NK-92 treated with Interleukin-12 subunit alpha and Interleukin-12 subunit beta, amount 100 ng/mL, for 24 hours (cell line): ENCODE results near the gene SLC1A7.

Source experiments
- DNase-seq: peaks from one replicate; lab custom pipeline; 2025; lab: John Stamatoyannopoulos, UW

SLC1A7 gene

DNA sequence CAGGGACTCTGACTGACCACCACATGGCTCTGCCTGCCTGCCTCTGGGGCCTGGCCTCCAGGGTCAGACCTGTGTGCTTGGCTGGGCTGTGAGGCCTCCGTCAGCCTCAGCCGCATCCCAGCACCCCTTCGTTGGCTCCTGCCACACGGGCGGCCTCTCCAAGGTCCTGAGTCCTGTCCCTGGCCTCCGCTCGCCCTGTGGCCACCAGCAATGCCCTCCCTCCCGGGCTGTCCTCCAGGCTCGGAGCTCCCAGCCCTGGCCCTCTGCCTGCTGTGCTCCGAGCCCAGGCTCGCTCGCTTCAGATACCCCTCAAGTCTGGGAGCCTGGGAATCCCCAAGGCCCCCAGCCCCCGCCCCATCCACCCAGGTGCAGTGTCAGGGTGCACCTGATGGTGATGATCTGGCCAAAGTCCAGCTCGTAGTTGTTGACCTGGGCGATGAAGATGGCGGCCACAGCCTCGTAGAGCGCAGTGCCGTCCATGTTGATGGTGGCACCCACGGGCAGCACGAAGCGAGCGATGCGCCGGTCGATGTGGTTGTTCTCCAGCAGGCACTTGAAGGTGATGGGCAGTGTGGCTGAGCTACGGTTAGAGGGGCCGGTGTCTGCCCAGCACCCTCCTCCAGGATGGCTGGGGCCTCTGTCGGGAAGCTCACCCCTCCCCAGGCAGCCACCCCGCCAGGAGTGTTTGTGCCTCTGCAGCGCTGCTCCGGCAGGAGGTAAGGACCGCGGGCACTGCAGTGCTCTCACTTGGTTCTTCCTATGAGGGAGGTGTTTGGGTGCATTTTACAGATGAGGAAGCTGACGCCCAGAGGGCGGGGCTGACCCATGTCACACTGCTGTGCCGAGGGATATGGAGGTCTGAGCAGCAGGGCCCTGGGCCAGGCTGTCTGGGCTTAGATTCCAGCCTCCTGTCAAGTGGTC is 52.0 kb downstream of the SLC1A7 start:
- no peak for DNase-seq

DNA sequence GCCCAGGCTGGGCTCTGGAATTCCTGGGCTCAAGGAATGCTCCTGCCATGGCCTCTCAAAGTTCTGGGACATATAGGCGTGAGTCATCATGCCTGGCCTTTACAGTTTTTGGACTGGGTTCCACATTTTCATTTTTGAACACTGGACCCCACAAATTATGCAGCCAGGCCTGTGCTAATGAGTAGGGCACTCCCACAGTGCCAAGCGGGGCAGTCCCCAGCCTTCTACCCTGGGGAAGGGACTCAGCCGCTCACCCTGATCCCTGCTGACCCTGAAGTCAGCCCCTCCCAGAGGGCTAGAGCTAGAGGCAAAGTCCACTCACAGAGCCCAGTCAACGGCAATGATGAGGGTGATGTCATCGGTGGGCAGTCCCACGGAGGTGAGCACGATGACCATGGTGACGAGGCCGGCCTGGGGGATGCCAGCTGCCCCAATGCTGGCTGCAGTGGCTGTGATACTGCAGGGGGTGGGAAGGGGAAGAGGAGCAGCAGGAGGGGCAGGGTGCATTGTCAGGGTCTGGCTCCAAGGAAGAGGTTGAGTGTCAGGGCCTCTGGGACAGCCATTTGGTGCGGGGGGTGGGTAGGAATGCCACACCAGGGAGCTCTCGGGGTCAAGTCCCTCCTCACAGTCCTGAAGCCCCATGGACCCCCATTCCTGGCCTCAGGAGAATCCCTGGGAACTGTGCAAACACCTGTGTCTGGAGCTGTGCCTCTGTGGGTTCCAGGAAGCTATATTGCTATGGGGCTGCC is 52.8 kb downstream of the SLC1A7 start:
- no peak for DNase-seq

DNA sequence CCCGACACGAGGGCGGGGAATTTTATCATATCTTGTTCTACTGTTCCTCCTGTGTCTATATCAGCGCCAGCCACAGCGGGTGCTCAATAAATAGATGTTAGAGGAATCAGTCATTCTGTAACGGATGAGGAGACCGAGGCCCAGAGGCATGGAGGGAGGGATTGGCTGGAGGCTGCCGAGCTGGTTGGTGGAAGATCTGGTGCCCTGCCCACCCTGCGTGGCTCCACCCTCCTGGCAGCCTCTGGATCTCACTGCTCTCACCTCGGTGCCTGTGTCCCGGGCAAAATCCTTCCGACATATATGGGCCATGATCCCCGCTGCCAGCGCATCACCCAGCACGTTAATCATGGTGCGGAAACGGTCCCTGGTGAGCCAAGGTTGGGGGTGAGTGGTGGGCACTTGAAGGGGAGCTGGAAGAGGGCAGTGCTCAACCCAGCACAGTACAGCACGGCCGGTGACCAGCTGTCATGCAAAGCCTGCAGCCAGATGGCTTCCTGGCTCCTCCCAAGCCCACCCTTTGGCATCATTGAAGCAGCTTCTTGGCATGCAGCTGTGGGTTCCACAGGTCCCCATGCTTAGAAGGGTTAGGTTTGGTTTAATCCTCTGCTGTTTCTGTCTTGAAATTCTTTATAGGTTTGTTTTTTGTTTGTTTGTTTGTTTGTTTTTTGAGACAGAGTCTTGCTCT is 53.7 kb downstream of the SLC1A7 start:
- no peak for DNase-seq

DNA sequence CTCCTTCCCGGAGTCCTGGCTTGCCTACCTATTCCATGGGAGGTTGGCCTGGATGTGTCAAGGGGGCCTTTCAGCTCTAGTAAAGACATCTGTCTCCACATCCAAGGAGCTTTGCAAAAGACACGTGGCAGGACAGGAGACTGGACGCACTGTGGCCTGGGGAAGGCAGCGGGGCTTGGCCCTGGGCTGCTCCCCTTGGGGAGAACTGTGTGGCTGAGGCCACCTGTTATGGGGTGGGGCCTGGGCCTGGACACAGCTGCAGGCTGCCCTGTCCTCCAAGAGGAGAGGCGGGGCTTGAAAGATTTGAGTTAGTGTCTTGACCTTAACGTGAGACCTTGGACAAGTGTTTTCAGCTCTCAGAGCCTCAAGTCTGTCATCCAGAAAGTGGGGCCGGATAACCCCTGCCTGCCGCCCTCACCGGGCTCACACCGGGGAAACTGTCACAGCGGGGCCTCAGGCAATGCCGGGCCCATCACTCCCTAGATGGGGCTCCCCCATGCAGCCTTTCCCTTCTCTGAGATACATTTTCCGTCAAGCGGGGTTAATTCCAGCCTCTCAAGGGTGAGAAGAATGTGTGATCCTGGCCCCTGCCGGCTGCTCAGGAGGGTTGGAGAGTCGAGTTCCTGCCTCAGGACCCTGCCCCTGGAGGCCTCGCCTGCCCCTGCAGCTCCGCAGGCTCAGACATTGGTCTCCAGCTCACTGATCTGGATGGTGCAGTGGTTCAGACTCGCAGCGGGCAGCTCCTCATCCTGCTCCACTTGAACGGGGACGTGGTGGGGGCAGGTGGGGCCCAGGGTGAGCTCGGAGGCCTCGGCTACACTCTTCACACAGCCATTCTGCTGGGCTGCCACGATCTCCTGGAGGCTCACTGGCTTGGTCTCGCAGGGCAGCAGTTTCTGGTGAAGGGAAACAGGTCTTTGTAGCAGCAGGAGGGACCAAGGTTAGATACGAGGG is 54.8 kb downstream of the SLC1A7 start:
- DNase-seq = no peak

DNA sequence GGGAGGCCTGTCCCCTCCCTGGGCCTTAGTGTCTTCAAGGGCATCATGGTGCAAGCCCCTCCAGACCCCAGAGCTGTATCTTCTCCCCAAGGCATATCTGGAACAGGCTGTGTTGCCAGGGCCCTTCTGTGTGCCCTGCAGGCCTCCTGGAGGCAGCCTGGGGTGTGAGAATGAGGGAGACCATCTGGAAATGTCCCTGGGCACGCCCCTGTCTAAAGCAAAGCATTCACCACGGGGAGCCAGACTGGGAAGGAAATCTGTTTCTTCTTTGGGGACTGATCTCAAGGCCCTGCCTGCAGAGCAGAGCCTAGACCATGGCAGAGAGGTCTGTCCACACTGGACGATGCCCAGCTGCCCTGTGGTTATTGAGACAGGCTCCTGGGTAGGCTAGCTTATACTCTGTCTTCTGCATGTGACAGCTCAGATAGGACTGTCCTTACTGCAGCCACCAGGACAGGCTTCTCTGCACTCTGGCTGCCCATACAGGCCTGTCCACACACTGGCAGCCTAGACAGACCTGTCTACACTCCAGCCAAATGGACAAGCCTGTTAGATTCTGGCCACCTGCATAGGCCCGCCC is 55.9 kb downstream of the SLC1A7 start:
- DNase-seq = no peak

DNA sequence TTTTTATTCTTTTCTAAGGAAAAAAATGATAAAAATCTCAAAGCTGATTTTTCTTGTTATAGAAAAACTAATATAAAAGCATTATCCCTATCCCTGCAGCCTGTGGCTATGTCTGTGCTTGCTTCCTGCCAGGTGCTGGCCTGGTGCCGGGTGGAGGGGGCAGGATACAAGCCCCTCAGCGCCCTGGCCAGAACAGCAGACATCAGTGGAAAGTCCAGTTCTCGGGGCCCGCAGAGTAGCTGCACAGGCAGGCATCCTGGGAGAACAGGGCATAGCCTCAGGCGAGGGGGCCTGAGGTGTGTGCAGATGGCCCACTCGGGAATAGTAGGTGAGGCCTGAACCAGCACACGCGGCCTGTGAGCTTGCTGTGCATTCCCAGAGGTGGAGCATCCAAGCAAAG is 57.0 kb downstream of the SLC1A7 start:
- DNase-seq = no peak

DNA sequence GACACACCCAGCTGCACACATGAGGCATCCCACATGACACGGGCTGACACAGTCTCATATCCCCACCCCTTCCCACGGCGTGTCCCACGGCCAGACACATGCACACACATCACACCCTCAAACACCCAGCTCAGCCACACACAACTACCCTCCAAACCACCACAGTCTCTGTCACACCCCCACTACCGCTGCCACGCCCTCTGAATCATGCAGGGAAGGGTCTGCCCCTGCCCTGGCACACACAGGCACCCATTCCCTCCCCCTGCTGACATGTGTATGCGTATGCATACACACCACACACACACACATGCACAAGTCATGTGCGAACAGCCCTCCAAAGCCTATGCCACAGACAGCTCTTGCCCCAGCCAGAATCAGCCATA is 57.9 kb downstream of the SLC1A7 start:
- DNase-seq = no peak

DNA sequence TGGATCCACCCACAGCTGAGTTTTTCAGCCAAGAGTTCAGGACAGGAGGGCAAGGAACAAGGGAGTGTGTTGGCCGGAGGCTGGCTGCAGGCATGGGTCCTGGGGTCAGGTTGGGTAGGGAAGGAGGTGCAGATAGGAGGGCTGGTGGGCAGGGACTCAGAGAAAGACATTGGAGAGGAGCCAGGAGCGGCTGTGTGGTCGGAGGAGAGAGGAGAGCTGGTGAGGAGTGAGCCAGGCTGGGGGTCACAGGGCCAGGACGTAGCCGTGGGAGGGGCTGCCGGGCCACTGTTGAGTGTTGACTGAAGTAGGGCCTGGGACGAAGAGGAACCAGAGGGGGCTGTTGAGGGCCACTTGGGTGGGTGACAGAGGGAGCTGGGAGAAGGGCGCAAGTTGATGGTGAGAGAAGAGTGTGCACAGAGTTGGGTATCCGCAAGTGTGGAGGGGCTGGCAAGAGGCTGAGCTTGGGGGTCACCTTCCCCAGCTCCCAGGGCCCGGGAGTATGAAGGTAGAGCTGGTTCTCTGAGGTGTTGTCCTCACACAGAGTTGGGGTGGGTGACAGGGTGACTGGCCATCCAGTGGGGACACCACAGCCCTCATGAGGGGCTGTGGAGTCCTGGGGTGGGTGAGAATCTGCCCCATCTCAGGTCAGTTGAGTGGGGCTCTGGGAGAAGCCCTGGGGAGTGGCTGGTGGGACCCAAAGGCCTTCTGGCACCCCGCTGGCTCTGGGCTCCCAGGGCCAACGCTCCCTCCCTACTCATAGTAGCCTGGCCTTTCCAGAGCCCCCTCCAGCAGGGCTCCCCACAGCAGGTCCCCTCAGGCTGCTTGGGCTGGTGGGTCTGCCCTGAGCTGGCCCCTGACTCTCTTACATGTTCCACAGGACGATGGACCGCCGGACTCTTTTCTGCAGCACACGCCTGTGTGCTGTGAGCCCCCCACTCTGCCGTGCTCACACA is 58.5 kb downstream of the SLC1A7 start:
- DNase-seq = no peak

DNA sequence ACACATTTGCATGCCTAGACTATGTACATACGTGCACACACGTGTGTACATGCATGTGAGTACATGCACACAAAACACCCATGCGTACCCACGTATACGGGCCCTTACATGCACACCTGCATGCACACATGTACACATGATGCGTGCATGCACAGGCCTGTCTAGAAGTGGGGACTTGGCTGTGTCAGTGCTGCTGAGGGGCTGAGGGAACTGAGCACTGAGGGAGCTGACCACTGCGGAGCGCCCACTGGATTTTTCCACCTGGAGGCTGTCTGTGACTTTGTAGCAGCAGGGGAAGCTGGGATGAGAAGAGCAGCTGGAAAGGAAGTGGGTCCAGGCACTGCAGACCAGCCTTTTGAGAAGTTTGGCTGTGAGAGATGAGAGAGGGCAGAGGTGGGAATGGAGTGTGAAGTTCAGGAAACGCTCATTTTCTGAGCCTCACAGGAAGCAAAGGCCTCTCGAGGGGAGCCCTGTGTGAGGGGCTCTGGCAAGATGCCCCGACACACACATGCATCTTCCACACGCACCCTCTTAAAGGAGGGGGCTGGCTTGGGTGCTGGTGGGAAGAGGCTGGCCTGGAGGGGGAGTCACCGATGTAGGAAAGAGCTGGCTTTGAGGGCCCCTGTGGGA is 59.5 kb downstream of the SLC1A7 start:
- DNase-seq = no peak

DNA sequence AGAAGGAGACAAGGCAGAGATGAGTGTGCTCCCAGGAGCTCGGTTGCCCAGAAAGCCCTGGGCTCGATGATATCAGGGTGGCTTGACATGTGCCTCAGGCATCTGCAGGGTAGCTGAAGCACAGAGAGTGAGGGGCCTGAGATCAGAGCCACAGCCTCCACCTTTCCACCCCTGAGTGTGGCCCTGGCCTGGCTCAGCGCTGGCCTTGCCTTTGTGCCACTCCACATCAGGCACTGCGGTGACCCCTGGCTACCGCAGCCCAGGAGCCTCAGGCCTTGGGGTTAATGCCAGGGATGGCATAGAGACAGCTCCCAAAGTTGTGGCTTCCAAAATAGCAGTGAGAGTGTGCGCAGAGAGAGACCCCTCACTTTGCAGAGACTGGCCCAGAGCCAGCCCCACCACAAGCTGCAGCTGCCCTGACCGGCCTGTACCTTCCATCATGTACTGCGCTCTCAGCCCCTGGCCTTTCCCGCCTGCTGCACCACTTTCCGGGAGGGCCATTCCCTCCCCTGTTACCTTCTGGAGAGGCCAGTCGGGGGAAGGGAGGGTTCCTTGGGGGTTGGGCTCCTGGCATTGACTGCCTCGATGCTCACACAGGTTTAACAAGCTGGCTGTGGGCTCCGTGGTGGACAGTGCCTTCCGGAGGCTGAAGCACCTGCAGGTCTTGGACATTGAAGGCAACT is 60.9 kb downstream of the SLC1A7 start:
- no peak for DNase-seq

DNA sequence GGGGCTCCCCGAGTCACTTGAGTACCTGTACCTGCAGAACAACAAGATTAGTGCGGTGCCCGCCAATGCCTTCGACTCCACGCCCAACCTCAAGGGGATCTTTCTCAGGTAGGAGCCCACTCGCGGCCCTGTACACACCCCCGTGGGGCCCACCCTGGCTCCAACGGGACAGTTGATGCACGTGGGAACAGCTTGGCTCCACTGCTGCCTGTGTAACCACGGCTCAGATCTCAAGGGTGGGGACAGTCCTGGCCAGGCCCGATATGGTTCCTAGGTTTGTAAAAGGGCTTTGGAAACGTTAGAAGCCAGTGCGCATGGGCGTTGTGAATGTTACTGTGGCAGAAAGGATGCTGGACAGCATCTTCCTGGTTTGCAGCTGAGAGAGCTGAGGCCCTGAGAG is 61.7 kb downstream of the SLC1A7 start:
- no peak for DNase-seq

DNA sequence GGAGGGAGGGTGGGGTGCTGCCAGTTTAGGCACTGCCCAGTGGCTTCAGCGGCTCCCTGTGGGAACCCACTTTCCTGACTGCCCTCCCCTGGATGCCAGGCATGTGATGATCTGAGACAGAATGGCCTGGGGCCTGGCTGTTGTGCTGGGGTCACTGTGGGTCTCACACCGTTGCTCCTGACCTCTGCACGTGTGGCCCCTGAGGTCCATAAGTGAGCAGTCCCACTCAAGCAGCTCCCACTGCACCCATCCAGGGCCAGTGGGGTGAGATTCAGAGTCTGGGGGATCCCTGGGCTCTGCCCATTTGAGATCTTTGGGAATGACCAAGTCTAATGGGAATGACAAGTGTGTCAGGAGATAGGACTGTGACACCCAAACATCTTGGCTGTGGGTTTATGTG is 62.4 kb downstream of the SLC1A7 start:
- DNase-seq = no peak

DNA sequence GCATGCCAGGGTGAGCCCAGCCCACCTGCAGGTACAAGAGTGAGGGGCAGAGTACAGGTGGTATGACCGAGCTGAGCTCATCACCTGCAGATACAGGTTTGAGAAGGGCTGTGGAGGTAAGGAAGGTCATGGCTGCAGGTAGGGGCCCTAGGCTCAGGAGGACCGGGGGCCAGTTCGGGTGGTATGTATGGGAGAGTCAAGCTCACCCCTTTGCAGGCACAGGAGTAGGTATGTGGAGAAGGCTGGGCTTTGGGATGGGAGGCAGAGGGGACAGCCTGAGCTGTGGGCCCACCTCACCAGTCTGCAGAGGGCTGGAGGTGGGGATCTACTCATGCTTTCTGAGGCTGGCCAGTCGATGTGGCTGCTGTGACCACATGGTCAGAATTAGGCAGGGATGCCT is 63.2 kb downstream of the SLC1A7 start:
- DNase-seq = no peak

DNA sequence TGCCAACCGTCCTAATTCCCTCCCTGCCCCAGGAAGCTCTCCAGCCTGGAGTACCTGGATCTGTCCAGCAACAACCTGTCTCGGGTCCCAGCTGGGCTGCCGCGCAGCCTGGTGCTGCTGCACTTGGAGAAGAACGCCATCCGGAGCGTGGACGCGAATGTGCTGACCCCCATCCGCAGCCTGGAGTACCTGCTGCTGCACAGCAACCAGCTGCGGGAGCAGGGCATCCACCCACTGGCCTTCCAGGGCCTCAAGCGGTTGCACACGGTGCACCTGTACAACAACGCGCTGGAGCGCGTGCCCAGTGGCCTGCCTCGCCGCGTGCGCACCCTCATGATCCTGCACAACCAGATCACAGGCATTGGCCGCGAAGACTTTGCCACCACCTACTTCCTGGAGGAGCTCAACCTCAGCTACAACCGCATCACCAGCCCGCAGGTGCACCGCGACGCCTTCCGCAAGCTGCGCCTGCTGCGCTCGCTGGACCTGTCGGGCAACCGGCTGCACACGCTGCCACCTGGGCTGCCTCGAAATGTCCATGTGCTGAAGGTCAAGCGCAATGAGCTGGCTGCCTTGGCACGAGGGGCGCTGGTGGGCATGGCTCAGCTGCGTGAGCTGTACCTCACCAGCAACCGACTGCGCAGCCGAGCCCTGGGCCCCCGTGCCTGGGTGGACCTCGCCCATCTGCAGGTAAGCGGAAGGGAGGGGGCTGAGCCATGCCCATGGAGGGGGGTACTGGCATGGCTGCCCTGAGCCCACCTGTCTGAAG is 63.9 kb downstream of the SLC1A7 start:
- DNase-seq = no peak

DNA sequence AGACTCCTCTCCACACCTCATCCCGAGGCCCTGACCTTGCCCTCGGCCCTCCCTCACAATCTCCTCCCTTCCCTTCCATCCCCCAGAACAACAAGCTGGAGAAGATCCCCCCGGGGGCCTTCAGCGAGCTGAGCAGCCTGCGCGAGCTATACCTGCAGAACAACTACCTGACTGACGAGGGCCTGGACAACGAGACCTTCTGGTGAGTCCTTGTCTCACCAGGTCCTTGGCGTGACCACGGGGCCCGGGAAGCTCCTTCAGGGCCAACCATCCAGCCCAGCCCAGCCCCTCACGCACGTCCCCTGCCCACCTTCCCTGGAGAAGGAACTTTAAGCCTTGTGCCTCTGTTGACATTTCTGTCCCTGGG is 64.9 kb downstream of the SLC1A7 start:
- DNase-seq = no peak

DNA sequence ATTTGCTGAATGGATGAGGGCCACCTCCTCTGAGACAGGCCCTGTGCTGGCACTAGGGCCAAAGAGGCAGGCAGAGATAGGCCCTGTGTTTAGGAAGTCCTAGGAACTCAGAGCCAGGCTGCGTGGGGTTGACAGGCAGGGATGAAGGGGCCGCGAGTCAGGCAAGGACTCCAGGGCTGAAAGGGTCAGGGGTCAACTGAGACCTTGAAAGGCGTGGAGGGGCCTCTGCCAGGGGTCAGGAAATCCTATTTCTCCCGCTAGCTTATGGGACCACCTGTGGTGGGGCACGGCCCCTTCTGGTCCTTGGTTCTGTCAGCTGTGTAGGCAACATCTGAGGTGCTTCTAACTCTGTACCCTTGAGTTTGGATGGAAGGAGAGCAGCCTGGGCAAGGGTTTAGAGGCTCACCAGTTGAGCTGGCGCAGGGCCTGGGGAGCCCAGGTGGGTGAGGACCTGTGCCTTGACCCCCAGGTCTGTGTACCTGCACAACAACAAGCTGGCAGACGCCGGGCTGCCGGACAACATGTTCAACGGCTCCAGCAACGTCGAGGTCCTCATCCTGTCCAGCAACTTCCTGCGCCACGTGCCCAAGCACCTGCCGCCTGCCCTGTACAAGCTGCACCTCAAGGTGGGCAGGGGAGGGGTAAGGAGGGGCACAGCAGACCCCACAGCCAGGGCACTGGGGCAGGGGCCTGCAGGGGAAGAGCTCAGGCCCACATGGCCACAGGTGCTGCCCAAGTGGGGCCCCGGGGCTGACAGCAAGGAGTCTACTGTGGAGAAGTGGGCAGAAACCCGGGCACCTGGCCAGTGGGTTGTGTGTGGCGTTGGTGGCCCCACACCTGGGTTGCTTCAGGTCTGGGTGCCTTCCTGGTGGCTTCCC is 65.5 kb downstream of the SLC1A7 start:
- DNase-seq = no peak

DNA sequence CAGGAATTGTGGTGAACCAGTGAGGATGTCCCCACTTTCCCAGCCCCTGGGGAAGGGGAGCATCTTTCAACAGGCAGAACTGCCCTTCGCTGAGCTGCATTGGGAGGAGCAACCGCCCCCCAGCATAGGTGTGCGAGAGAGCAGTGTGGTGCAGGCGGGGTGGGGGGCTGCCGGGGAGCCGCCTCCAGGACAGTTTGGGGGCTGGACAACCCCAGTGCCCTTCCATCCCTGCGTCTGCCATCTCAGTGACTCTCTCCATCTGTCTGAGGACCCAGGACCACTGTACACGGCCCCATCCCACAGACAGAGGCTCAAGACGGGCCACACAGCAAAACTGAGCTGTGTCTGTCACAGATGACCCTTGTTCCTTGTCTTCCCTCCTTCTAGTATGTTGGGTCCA is 66.3 kb downstream of the SLC1A7 start:
- DNase-seq = no peak
